Skin epidermis (tissue), 12 donors: ENCODE results near the gene MYOF.
A peak's percentile ranks its signal among the peaks of the same experiment; 100 is the strongest.
"Not testable (repeated sequence)": the region's sequence is repeated elsewhere in the genome, so short reads cannot be mapped to it uniquely, and the experiment has no call there.

Experiments used
- H3K27ac ChIP-seq, 21 experiments: fragments of 200-600 bp; sonication (generic) in 11 of 21; one replicate each; pipeline ENCODE4 v1.5.0; 2020; ENCODE audit warnings: mild to moderate bottlenecking in 3 of 21, inconsistent platforms in 2 of 21, moderate library complexity in 2 of 21
- H3K4me3 ChIP-seq, 7 experiments: fragments of 200-600 bp; sonication (generic) in 2 of 7; one replicate each; pipeline ENCODE4 v1.5.0; 2020; ENCODE audit warnings: inconsistent platforms in 2 of 7, mild to moderate bottlenecking in 2 of 7, moderate library complexity in 1 of 7

MYOF gene

DNA sequence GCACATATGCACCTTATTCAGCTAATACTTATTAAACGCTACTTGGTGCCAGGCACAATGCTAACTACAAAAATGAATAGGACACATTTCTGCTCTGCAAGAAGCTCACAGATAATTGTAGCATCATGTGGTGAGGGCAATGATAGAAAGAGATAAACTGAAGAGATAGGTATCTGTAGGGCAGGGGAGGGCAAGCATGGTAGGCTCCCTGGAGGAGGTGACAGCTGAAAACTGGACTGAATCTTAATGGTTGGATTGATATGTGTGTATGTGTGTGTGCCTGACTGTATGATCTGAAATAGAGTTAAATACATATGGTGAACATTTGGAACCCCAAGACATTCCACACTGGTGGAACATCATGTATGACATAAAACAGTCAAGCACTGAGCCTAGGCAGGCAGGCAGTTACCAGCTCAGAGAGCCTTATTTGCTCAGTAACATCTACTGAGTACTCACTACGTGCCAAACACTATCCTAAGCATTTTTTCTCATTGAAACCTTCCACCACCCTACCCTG, 9.5 kb upstream of the MYOF start:
- no peak overlapping the region for H3K4me3 ChIP-seq
- no peak overlapping the region for H3K27ac ChIP-seq

- H3K27ac ChIP-seq: peak overlapping the region in 1 of 21 experiments; percentile 0
- H3K4me3 ChIP-seq: no peak overlapping the region
Measured at GRCh38 chr10:93488956-93489528, 6.9 kb upstream of the MYOF start.

DNA sequence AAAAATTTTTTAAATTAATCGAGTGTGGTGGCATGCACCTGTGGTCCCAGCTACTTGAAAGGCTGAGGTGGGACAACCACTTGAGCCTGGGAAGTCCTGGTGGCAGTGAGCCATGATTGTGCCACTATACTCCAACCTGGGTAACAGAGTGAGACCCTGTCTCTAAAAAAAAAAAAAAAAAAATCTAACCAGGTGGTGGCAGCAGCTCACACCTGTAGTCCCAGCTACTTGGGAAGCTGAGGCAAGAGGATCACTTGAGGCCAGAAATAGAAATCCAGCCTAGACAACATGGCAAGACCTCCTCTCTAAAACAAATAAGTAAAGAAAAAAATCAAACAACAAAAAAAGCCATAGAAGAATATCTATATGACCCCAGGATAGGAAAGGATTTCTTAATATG, 3.6 kb upstream of the MYOF start:
- H3K27ac ChIP-seq: no peak overlapping the region
- H3K4me3 ChIP-seq: no peak overlapping the region

DNA sequence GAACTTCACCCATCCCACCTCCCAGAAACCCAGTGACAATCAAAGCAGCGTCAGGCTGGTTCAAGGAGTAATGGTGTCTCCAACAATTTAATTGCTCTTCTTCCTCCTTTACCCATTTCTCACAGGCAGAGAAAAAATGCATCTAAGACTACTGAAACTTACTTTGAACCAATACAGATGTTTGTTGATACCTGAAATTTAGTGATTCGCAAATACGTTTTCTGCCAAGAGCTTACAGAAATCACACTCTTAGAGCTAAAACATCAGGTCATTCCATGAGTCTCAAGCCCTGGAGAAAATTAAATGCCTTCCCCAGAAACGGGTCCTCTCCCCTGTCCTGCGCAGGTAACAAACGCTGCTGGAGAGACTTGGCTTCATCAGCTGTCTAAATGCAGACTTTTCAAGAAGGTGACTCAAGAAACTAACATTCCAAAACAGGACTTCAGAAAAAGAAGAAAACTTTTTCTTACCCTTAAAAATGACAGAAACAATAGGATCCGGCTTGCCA, 443 bp downstream of the MYOF start:
- peak overlapping the region; percentile 43 to 58 (median 53) for H3K4me3 ChIP-seq

GRCh38 chr10:93478873-93479272, 3.3 kb downstream of the MYOF start:
- H3K27ac ChIP-seq: peak overlapping the region in 6 of 21 experiments; percentile 3 to 83 (median 29)
- no peak overlapping the region for H3K4me3 ChIP-seq

More for the DNA sequence above, 443 bp downstream of the MYOF start:
- peak overlapping the region in 20 of 21 experiments; percentile 77 to 96 (median 88) for H3K27ac ChIP-seq

DNA sequence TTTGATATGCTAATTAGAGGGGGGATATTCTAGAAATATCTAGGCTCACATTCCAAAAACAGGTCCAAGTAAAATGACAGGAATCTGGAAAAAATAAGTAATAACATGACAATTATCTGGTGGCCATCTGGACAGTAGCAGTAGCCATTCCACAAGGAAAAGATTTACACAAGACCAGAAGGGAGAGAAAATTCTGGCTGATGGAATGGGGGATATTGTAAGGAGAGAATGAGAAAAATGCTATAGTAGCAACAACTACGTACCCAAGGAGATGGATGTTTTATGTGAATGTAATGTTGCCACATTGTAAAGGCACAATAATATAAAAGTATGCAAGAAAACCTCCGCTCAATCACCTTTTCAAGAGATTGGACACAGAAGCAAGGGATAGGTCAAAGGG, 5.4 kb downstream of the MYOF start:
- H3K27ac ChIP-seq: peak overlapping the region in 8 of 21 experiments; percentile 33 to 79 (median 68)
- no peak overlapping the region for H3K4me3 ChIP-seq

- Histone ChIP-seq H3K4me3 (no peak overlapping the region), H3K27ac (peak overlapping the region in 15 of 21 experiments; percentile 5 to 79 (median 59))
Measured at GRCh38 chr10:93475871-93476270, 6.3 kb downstream of the MYOF start.

DNA sequence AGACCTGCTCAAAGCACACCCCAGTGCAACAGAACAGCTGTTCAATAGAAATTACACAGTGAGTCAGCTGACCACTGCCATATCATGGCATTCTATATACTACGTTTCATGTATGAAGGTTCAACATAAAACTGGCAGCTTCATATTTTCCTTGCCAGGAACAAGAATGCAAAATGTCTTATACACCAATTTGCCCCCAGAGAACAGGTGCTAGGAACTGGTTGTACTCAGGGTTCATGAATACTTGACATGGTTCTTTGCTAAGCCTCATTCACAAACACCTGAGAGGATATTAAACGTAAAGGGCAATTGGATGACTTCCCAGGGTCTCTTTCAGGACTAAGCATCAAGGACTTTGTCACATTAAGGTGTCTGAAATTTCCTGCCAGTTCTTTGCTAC, 6.9 kb downstream of the MYOF start:
- Histone ChIP-seq H3K4me3 (no peak overlapping the region), H3K27ac (peak overlapping the region in 13 of 21 experiments; percentile 5 to 79 (median 59))

- H3K4me3 ChIP-seq: no peak overlapping the region
- peak overlapping the region in 7 of 21 experiments; percentile 38 to 71 (median 44) for H3K27ac ChIP-seq
Measured at GRCh38 chr10:93473804-93474472, 8.2 kb downstream of the MYOF start.

DNA sequence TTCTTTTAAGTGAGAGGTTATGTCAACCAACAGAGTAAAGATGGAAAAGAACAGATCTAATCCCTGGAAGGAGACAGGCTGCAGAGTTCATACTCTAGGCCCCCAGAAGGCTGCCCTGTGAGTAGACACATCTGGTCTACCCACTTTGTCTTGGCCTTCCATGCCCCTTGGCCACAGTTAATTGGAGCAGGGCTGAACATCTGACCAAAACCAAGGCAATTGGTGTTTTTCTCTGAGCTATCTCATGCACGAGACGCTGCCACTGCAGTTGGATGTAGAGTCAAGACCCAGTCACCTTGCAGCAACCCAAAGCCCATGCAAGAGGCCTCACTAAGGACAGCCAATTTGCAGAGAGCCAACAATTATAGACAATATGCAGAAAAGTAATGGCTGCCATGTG, 9.0 kb downstream of the MYOF start:
- H3K4me3 ChIP-seq: no peak overlapping the region
- peak overlapping the region in 7 of 21 experiments; percentile 14 to 81 (median 44) for H3K27ac ChIP-seq

GRCh38 chr10:93471110-93471651, 11.0 kb downstream of the MYOF start:
- Histone ChIP-seq H3K27ac (peak overlapping the region in 20 of 21 experiments; percentile 20 to 90 (median 68)), H3K4me3 (no peak overlapping the region)

DNA sequence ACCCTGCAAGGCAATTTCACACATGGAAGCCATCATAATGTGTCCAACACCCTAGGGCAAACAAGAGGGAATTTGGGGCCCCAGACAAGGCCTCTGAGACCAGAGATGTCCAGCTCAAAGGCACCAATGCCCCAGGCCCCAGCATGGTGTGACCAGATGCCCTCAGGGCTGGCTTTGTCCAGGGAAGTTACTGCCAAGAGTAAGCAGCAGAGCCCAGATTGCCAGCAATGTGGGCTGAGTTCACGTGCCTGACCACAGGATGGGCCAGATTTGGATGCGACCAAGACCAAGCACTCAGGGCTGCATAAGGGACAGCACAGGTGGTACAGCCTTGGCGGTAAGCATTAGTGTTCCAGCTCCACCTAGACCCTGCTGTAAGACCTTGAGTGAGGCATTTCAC, 12.7 kb downstream of the MYOF start:
- no peak overlapping the region for H3K4me3 ChIP-seq
- H3K27ac ChIP-seq: peak overlapping the region in 20 of 21 experiments; percentile 39 to 90 (median 78)

GRCh38 chr10:93468461-93469213, 13.5 kb downstream of the MYOF start:
- Histone ChIP-seq H3K4me3 (no peak overlapping the region), H3K27ac (peak overlapping the region in 20 of 21 experiments; percentile 35 to 90 (median 78))

DNA sequence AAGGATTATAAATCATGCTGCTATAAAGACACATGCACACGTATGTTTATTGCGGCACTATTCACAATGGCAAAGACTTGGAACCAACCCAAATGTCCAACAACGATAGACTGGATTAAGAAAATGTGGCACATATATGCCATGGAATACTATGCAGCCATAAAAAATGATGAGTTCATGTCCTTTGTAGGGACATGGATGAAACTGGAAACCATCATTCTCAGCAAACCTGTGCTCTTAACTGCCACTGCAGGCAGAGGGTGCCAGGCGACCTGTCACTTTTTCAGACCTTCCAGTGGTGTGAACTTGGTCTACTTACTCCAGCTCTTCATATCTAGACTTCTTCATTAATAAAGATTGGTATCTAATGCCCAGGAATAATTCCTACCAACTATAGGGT, 14.5 kb downstream of the MYOF start:
- H3K4me3 ChIP-seq: not testable (repeated sequence)
- H3K27ac ChIP-seq: peak overlapping the region in 19 of 21 experiments; percentile 35 to 90 (median 79)

GRCh38 chr10:93465806-93466675, 16.1 kb downstream of the MYOF start:
- Histone ChIP-seq H3K4me3 (no peak overlapping the region), H3K27ac (peak overlapping the region; percentile 67 to 94 (median 85))

GRCh38 chr10:93464776-93465388, 17.3 kb downstream of the MYOF start:
- H3K4me3 ChIP-seq: no peak overlapping the region
- peak overlapping the region in 20 of 21 experiments; percentile 41 to 94 (median 86) for H3K27ac ChIP-seq

- Histone ChIP-seq H3K4me3 (no peak overlapping the region), H3K27ac (peak overlapping the region; percentile 14 to 94 (median 85))
Measured at GRCh38 chr10:93463723-93464476, 18.2 kb downstream of the MYOF start.

GRCh38 chr10:93462881-93463280, 19.3 kb downstream of the MYOF start:
- Histone ChIP-seq H3K4me3 (no peak overlapping the region), H3K27ac (peak overlapping the region in 18 of 21 experiments; percentile 8 to 94 (median 84))
